GM06990 (cell line): Measurements from ENCODE around the gene ZNF581.
A peak's percentile ranks its signal among the peaks of the same experiment; 100 is the strongest.

ENCODE experiments used
- DNase-seq: peaks from one replicate; pipeline ENCODE4 v3.0.0-alpha.2; 2011; ENCODE audit not compliant: insufficient read length; ENCODE audit errors: extremely low read depth
- H3K27me3 ChIP-seq: replicated peaks from 2 replicates; pipeline ENCODE4 v1.6.0; 2011; ENCODE audit warnings: low read length; ENCODE audit not compliant: control insufficient read depth, insufficient read depth
- H3K36me3 ChIP-seq: 2 replicates; pipeline ENCODE4 v1.5.1; 2011; ENCODE audit warnings: low read length; ENCODE audit not compliant: control insufficient read depth, insufficient read depth
- H3K4me3 ChIP-seq: replicated peaks from 2 replicates; pipeline ENCODE4 v1.5.1; 2011; ENCODE audit warnings: low read depth, mild to moderate bottlenecking, control low read depth, low read length
- CTCF ChIP-seq: IDR thresholded peaks from 2 replicates; pipeline ENCODE4 v1.5.1; 2011; ENCODE audit warnings: low read length, control low read depth, mild to moderate bottlenecking, inconsistent platforms; ENCODE audit not compliant: insufficient read depth, poor library complexity, severe bottlenecking

Gene ZNF581

GRCh38 chr19:55643003-55643886, at the start of gene ZNF581:
TSS of gene ZNF581 (plus strand) at chr19:55643649. CDS start at chr19:55644572, 923 bp downstream.
- H3K4me3 ChIP-seq, result peak within 1 kb of the TSS; percentile 90
- H3K36me3 ChIP-seq, result peaks cover 11% of the 10 kb centered on the region
- DNase-seq, result peak; percentile 91
- no peaks in the 10 kb centered on the region for H3K27me3 ChIP-seq
- TF ChIP-seq CTCF, result no peak

- no peak for DNase-seq
- TF ChIP-seq CTCF, result no peak
- H3K36me3 ChIP-seq, result peaks cover 14% of the 10 kb centered on the region
- H3K4me3 ChIP-seq, result no peak overlapping the region
- H3K27me3 ChIP-seq, result no peaks in the 10 kb centered on the region
Observed at GRCh38 chr19:55594996-55595545, 48.4 kb upstream of the ZNF581 start.

- Histone ChIP-seq H3K4me3 (no peak overlapping the region), H3K36me3 (peaks cover 14% of the 10 kb centered on the region), H3K27me3 (no peaks in the 10 kb centered on the region)
- no peak for DNase-seq
- no peak for TF ChIP-seq CTCF
Observed at GRCh38 chr19:55596304-55596703, 47.1 kb upstream of the ZNF581 start.

- Histone ChIP-seq H3K27me3 (no peaks in the 10 kb centered on the region), H3K4me3 (no peak overlapping the region), H3K36me3 (peaks cover 13% of the 10 kb centered on the region)
- no peak for DNase-seq
- no peak for TF ChIP-seq CTCF
Observed at GRCh38 chr19:55597501-55597921, 45.9 kb upstream of the ZNF581 start.

GRCh38 chr19:55598034-55598433, 45.4 kb upstream of the ZNF581 start:
- DNase-seq, result no peak
- Histone ChIP-seq H3K36me3 (peaks cover 14% of the 10 kb centered on the region), H3K27me3 (no peaks in the 10 kb centered on the region), H3K4me3 (no peak overlapping the region)
- no peak for TF ChIP-seq CTCF
